Gastroesophageal sphincter (tissue), 4 donors: ENCODE results near the gene LTBP2. TPM values are rescaled to one million over a fixed set of nuclear protein-coding genes. Genes with fewer than 3 reads are reported as not detected.

Experiments used
- ATAC-seq: fragments of 150-250 bp; one replicate; pipeline ENCODE4 v1.9.1; 2016; ENCODE audit warnings: mild to moderate bottlenecking, moderate library complexity
- H3K27ac ChIP-seq, 4 donors: fragments of 200-600 bp; sonication (generic) in 3 of 4; 1 replicate in 3 of 4; 2 replicates in 1 of 4; pipeline ENCODE4 v1.5.1; 2016 to 2019
- H3K27me3 ChIP-seq: fragments of 200-600 bp; sonication (generic); one replicate; pipeline ENCODE4 v1.5.1; 2019
- H3K36me3 ChIP-seq, 2 donors: fragments of 200-600 bp; sonication (generic); one replicate each; pipeline ENCODE4 v1.5.1; 2019; ENCODE audit warnings: control low read depth in 1 of 2
- H3K4me1 ChIP-seq, 3 donors: fragments of 200-600 bp; sonication (generic); 1 replicate in 2 of 3; 2 replicates in 1 of 3; pipeline ENCODE4 v1.5.1; 2016 to 2019; ENCODE audit warnings: control low read depth in 2 of 3
- H3K4me3 ChIP-seq, 2 donors: fragments of 200-600 bp; sonication (generic); one replicate each; pipeline ENCODE4 v1.5.1; 2019; ENCODE audit warnings: mild to moderate bottlenecking in 1 of 2, moderate library complexity in 1 of 2
- H3K9me3 ChIP-seq, 3 donors: fragments of 200-600 bp; sonication (generic); one replicate each; pipeline ENCODE4 v1.5.1; 2017 to 2019; ENCODE audit warnings: control low read depth in 2 of 3
- EP300 ChIP-seq: sonication (generic); formaldehyde crosslinking; IDR thresholded peaks from one replicate; pipeline ENCODE4 v1.6.1; 2017; ENCODE audit warnings: antibody characterized with exemption, mild to moderate bottlenecking
- POLR2A ChIP-seq, 2 donors: fragments of 450-650 bp; IDR thresholded peaks; one replicate each; pipeline ENCODE4 v1.6.1; 2017; ENCODE audit warnings: antibody characterized with exemption in 2 of 2, mild to moderate bottlenecking in 2 of 2, moderate library complexity in 1 of 2
- POLR2AphosphoS5 ChIP-seq: sonication (generic); formaldehyde crosslinking; IDR thresholded peaks from one replicate; pipeline ENCODE4 v1.6.1; 2017; ENCODE audit warnings: antibody characterized with exemption
- WGBS, 2 donors: methylation state at CpG; one replicate each; pipeline ENCODE4 v1.1.5; 2018; ENCODE audit warnings: low coverage in 1 of 2; 5-methylcytosine and 5-hydroxymethylcytosine counted together
- total RNA-seq, 4 donors: library from RNA; depleted of rRNA; stranded (reverse); fragments of >200 nt; gene quantifications; one replicate each; pipeline ENCODE4 v1.1.0, GENCODE V29; 2016
- TF ChIP-seq, protein P1 (sequence below), 4 experiments: fragments of 200-600 bp in 2 of 4; fragments of 450-650 bp in 2 of 4; sonication (generic) in 1 of 4; IDR thresholded peaks; one replicate each; pipeline ENCODE4 v1.5.1; 2017 to 2019; ENCODE audit warnings: antibody characterized with exemption in 4 of 4, mild to moderate bottlenecking in 2 of 4, moderate library complexity in 2 of 4

Gene LTBP2
- total RNA-seq, 4 donors from 2014 or later: 45.9 to 158 (median 88.4) TPM

DNA sequence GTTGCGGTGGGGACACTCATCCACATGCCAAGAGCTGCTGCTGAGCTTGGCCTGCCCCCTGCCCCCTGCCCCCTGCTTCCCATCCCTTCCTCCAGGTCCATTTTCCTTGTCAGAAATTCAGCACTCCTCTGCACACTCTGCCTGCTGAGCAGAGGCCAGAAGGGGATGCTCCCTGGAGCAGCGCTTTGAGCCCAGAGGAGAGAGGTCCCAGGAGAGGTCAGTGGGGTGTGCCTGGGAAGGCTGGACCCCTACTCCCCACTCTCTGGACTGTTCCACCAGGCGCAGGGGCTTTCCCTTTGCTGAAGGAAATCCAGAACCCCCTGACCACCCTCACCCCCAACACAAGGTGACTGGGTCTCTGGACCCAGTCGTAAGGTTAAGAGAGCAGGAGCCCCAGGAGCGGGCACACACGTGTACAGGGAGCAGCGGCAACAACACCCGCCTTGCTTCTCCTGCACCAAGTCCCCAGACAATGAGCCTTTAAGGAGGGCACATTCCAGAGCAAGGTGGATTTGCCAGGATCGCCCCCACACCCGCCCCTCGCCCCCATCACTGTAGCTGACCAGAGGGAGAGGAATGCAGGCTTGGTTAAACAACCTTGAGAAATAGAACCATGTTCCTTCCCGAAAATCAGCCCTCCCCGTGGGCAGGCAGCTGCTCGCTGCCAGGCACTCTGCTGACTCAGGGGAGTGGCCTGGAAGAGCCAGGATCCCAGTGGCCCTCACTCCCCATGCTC is 87.8 kb downstream of the LTBP2 start:
- TF ChIP-seq POLR2AphosphoS5 (no peak), POLR2A (IDR thresholded peaks at IDR 0.05) (no peak)
- TF ChIP-seq, protein P1, sequence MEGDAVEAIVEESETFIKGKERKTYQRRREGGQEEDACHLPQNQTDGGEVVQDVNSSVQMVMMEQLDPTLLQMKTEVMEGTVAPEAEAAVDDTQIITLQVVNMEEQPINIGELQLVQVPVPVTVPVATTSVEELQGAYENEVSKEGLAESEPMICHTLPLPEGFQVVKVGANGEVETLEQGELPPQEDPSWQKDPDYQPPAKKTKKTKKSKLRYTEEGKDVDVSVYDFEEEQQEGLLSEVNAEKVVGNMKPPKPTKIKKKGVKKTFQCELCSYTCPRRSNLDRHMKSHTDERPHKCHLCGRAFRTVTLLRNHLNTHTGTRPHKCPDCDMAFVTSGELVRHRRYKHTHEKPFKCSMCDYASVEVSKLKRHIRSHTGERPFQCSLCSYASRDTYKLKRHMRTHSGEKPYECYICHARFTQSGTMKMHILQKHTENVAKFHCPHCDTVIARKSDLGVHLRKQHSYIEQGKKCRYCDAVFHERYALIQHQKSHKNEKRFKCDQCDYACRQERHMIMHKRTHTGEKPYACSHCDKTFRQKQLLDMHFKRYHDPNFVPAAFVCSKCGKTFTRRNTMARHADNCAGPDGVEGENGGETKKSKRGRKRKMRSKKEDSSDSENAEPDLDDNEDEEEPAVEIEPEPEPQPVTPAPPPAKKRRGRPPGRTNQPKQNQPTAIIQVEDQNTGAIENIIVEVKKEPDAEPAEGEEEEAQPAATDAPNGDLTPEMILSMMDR (IDR thresholded peaks at IDR 0.05): no peak
- no peak for ATAC-seq
- Histone ChIP-seq H3K27me3 (no peaks in the 10 kb centered on the region), H3K4me1 (no peaks in the 10 kb centered on the region), H3K9me3 (no peaks in the 10 kb centered on the region), H3K36me3 (peaks cover 0 to 22% of the 10 kb centered on the region in 2 donors), H3K4me3 (no peak overlapping the region), H3K27ac (no peak overlapping the region)
- 76% methylated on average over 5 of the region's 14 CpGs; no CpG with 5 or more reads in 1 of the 2 donors for WGBS, 2 donors

DNA sequence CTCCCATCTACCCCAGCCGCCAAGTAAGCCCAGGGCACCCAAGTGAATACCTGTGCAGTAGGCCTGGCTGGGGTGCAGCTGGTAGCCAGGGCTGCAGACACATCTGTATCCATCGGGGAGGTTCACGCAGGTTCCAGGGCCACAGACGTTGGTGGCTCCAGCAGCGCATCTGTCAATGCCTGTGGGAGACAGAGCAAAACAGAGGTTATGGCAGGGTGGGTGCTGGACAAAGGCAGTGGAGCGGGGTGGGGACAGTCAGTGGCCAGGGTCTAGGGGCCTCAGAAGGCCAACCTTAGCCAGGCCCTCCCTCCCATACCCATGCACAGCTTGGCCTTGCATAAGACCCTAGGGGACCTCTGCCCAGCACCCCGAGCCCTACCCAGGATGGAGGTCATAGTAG is 89.3 kb downstream of the LTBP2 start:
- WGBS, 2 donors: no CpG with 5 or more reads among the region's 7 CpGs
- TF ChIP-seq POLR2AphosphoS5 (no peak), POLR2A (IDR thresholded peaks at IDR 0.05) (no peak), EP300 (no peak)
- TF ChIP-seq, protein P1 (IDR thresholded peaks at IDR 0.05): no peak
- H3K4me1 ChIP-seq: no peaks in the 10 kb centered on the region
- H3K36me3 ChIP-seq: peaks cover 0 to 22% of the 10 kb centered on the region in 2 donors
- H3K27me3 ChIP-seq: no peaks in the 10 kb centered on the region
- no peak overlapping the region for H3K4me3 ChIP-seq
- ATAC-seq: no peak
- H3K27ac ChIP-seq: no peak overlapping the region
- no peaks in the 10 kb centered on the region for H3K9me3 ChIP-seq

DNA sequence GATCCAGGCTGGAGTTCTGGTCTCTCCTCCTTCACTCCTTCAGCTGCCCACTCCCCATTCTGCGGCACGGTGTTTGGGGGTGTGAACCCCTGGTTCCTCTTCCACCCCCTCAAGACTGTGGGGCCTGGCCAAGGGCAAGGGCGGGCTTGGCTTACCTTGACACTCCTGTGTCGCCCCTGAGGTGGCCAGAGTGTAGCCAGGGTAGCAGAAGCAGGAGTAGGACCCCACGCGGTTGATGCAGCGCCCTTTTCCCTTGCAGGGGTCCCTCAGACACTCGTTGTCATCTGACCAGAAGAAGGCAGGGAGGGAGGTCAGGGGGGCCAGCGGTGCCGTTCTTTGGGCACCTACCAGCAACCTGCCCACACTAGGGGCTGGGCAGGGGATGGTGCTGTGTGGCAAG is 90.3 kb downstream of the LTBP2 start:
- no peak for ATAC-seq
- Histone ChIP-seq H3K4me1 (no peaks in the 10 kb centered on the region), H3K4me3 (no peak overlapping the region), H3K27ac (no peak overlapping the region), H3K27me3 (no peaks in the 10 kb centered on the region), H3K9me3 (no peaks in the 10 kb centered on the region), H3K36me3 (peaks cover 0 to 26% of the 10 kb centered on the region in 2 donors)
- no CpG with 5 or more reads among the region's 10 CpGs for WGBS, 2 donors
- TF ChIP-seq, protein P1 (IDR thresholded peaks at IDR 0.05): no peak
- TF ChIP-seq POLR2A (IDR thresholded peaks at IDR 0.05) (no peak), POLR2AphosphoS5 (no peak), EP300 (no peak)

DNA sequence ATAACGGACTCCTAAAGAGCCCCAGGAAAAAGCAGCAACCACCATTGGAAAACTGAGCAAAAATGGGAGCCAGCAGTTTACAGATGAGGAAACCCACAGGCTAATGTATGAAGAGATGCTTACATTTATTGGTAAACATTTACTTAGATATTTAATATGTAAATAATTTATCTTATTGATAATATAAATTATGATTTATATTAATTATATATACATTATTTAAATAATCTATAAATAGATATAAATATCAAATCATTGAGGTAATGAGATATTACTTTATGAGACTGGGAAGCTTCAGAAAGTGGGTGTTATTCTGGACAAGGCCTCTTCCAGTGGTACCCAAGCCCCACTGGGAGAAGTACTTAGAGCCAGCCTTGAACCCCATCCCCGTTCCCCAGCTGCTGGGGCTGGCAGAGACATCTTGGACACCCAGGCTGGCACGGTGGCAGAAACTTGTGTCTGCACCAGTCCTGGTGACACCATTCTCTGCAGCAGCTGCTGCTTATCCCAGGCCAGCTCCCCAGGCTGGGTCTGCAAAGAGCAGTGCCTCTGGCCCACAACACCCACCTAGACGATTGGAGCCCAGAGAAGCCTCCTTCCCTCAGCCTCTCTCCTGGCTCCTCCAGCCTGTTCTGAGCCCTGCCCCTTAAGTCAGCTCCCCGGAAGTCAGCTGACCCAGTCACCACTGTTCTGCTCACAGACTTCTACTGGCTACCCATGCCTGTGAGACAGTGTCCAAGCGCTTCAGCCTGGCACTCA is 92.5 kb downstream of the LTBP2 start:
- TF ChIP-seq EP300: no peak
- TF ChIP-seq, protein P1 (IDR thresholded peaks at IDR 0.05): no peak
- TF ChIP-seq POLR2A (IDR thresholded peaks at IDR 0.05): no peak
- no peak for TF ChIP-seq POLR2AphosphoS5
- no peak for ATAC-seq
- no peaks in the 10 kb centered on the region for H3K27me3 ChIP-seq
- H3K4me1 ChIP-seq: no peaks in the 10 kb centered on the region
- no peak overlapping the region for H3K4me3 ChIP-seq
- H3K27ac ChIP-seq: no peak overlapping the region
- H3K9me3 ChIP-seq: no peaks in the 10 kb centered on the region
- H3K36me3 ChIP-seq: peaks cover 0 to 39% of the 10 kb centered on the region in 2 donors
- 73 to 81% methylated on average over 4 to 6 of the region's 6 CpGs for WGBS, 2 donors
